Islet of Langerhans (tissue), 1 donor: Measurements from ENCODE around the gene EBF3.

Source experiments
- FAIRE-seq: peaks from one replicate; lab custom pipeline; 2011; peaks lifted over from hg19 to GRCh38; lab: Jason Lieb, UNC

EBF3 gene

DNA sequence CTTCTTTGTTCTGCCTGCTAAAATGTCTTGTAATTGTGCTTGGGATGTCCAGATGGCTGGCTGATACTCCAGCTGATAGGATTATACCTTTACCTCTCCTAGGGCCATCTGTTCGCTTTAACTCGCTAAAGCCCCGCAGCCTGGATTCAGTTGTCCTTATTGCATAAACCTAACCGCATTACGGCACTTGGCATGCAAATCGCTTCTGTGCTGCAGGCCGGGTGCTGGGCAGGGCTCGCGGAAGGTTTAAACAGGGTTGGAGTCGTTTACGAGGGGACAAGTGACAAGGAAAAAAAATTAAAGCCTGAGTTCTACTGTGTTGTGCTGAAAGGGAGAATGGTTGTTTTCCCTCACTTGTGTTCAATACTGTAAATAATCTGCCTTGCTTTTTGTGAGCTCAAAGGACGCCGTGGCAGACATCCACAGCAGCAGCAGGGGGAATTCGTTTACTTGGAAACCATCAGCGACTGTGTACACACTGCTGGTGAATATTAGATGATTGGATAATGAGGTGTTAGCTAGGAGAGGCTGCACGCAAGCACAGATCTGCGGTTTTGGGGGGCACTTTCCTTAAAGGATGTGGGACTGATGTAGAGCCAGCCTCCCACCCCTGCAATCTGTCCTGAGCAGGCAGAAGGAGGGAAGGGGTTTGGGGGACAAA is 93.0 kb downstream of the EBF3 start:
- FAIRE-seq, result peak; percentile 94

DNA sequence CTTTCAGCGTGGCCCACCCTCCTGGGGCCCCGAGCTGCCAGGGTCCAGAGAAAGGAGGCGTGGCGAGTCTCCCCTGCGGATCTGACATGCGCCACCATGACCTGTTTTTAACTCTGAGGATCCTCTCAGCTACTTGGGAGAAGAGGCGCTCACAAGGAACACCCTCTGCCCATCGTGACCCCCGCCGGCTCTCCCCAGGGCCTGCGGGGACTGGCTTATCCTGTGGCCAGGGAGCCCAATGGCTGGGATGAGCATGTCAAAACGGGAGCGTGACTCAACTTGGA is 93.7 kb downstream of the EBF3 start:
- FAIRE-seq, result no peak

DNA sequence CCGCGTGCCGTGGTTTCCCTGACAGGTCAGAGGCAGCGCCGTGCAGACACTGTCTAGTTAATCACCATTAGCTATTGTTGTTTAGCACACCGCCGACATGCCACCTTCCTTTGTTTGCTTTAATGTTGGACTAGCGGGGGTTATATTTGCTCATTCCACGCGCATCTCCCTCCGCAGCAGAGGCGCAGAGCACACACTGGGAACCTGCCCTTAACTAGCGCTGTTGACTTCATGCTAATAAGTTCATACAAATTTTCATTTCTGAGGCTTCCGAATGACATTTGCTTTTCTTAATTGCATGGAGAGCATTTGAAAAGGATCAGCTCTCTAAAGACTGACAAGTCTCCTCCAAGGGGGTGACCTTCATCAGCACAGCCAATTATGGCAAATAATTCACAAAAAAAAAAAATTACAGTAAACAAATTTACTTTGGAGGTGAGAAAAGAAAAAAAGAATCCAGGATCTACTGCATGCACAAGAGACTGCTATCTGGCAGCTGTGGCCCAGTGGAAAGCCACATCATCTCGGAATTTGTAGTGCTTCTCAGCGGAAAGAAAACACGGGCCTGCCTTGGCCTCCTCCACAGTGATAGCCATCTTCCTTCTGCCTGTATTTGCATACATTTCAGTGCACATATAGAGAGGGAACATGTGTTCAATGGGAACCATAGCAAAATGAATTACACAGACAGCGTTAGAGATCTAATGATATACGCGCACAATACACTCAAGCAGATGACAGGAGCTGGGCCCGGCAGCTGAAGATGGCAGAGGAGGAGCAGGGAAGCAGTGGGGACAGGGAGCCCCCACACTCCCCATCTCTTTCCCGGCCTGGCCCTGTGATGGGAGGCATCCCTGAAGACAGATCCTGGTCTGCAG is 94.2 kb downstream of the EBF3 start:
- no peak for FAIRE-seq

DNA sequence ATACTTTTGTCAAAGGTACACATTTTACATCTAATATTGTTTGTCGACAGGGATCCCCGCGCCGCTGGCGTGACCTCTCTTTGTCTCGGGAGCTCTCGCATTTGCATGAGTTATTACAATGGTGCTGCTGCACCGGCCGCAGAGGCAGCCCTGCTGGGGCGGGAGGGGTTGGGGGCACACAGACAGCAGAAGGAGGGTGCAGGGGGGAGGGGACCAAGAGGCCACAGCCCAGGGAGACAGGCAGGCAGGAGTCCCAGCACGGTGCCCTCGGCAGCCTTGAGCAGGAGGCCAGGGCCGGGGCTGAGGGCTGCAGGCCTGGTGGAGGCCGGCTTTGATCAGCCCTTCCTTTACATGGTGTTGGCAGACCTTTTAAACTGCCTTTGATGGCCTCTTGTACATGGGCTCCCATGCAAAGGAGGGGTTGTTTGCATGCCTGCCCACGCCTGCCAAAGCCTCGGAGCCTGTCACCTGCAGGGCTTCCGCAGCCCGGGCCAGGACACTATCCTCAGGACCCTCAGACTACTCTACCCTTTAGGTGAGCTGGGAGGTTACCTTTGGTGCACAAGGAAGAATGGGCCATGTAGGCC is 95.5 kb downstream of the EBF3 start:
- FAIRE-seq, result no peak

DNA sequence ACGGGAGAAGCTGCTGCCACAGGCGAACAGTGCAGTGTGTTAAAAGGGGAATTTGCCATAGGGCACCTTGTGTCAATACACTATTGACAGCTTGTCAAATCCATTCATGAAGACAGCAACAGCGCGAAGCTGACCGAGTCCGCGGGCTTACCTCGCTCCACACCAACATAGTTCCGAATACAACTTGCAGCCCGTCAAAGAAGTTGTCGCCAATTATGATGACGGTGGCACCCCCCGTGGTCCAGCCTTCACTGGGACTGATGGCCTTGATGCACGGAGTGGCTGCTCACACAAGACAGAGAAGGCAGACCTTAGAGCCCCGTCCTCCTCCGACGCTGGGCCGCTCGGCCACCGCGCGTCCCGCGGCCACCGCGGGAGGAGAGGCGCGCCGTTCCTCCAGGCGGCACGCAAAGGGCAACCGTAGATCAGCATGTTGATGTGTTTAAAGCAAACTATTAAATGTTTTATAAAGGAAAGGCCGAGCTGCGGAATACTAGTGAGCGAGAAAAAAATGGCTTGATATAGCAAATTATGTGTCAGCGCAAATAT is 96.4 kb downstream of the EBF3 start:
- no peak for FAIRE-seq

DNA sequence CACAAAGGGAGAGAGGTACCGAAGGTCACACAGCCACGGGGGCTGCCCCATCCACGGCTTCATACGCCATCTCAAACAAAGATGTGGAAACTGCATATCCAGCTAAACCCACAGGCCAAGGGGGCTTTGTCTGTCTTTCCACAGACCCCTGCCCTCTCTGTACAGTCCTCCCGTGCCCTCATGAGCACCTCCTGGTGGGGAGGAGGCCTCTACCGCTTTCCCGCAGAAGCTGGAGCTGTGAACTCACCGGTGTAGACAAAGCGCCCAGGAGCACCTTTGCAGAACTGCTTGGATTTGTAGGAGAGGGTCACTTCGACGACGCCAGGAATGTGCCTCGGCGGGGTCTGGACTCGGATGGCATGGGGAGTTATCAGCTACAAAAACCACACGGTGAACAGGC is 97.2 kb downstream of the EBF3 start:
- FAIRE-seq, result no peak

DNA sequence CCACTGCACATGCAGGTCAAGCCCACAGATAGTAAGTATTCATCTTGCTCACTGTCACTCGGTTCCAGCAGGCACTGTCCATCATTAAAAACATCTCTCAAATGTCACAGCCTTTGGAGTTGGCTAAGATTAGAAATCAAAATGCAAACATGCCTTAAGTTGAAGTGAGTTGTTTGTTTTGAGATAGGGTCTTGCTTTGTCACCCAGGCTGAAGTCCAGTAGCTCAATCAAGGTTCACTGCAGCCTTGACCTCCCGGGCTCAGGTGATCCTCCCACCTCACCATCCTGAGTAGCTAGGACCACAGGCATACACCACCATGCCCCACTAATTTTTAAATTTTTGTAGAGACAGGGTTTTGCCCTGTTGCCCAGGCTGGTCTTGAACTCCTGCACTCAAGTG is 98.1 kb downstream of the EBF3 start:
- no peak for FAIRE-seq

DNA sequence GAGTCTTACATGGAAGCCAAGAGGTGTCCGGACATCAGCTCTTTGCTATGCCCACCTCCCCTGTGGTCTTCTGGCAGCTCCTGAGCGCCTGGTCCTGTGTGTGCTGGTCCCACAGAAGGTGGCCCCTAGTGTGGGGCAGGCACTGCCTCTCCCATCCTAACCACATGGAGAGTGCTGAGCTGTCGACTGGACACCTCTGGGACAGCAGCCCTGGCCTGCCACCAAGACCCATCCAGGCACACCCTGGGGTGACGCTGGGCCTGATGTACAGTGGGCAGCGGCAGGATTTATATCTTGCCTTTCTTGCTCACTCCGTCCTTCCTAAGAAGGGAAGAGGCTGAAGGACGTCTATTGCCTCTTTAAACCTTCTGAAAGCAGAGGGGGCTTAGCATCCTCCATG is 98.7 kb downstream of the EBF3 start:
- FAIRE-seq, result no peak

DNA sequence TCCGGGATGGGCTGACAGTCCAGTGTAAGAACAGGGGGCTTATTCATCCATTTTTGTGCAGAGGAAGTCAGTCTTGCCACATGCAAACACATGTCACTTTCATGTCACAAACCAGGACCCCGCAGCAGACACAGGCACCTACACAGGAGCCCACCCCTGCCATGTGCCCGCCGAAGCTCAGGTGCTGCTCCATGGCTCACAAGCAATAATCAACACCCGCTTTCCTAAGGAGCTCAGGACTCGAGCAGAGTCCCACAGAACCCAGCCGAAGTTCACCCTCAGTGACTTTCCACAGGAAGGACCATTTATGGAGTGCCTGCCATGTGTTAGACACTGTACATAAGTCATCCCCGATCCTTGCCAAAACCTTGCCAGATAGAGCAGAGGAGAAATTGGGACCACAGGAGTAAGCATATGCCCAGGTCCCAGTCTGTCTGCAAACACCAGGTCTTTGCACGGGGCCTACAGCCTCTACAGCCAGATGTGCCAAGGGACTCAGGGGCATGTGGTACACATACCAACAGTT is 99.4 kb downstream of the EBF3 start:
- FAIRE-seq, result no peak

DNA sequence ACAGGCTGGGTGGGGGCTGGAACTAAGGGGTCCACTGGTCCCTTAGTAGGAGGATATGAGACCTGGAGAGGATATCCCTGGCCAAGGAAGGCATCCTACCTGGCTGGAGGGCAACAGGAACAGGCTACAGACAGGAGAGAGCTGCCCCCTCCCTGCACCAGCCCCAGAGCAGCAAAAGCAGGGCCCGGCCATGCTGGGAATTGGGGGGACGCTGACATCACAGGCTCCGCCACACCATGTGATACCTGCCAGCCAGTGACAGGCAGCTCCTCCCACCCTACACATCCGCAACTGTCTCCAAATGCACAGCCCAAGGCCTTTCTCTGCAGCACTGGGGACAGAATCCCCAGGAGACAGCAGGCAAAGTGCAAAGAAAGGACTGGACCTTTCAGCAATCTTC is 100.0 kb downstream of the EBF3 start:
- FAIRE-seq, result no peak

DNA sequence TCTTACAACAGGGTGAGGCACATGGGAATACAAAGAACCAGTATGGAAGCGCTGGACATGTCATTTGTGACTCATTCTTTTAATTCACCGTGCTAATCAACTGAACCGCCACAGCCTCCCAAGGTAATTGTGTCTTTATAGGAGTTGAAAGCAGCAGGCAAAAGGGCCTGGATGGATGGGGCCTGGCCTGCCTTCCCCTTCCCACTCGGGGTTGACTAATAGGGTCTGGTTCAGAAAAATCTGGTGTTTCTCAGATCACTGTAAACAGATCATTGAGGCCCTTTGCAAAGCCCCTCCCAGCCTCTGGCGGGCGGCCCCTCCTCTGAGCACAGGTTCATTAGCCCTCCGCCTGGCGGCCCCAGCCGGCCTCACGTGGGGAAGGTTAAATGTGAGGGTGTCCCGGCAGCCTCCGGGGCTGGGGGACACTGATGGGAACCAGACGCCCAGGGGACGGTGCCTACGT is 100.8 kb downstream of the EBF3 start:
- no peak for FAIRE-seq

DNA sequence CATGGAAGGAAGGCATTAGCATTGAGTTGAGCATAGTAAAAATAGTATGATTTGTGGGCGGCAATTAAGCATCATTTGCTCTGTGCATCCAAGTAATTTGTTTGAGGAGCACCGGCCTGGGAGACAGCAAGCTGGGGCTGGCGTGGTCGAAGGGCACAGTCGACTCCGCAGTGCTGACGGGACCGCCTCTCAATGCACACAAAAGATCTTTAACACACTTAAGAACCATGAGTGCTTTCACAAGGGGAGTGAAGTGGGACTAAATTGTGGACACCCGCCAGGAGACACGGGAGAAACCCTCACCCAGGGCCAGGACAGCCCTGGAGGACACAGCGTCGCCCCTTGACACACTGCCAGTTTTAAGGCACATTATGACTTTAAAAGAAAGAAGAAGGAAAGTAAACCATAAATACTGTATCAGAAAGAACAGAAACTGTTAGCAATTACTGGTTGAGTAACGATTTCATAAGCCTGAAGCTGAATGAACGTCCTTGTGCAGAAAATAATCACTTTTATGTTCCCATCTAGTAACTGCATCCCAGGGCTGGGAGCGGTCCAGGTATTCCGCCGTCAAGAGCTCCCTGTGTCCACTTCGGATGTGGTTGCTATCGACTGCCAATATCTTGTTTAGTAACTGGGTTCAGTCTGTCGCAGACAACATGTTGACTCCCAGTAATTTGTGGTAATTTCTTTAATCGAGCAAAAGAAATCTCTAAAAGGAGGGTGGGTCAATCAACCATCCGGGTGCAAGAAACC is 102.1 kb downstream of the EBF3 start:
- FAIRE-seq, result no peak

DNA sequence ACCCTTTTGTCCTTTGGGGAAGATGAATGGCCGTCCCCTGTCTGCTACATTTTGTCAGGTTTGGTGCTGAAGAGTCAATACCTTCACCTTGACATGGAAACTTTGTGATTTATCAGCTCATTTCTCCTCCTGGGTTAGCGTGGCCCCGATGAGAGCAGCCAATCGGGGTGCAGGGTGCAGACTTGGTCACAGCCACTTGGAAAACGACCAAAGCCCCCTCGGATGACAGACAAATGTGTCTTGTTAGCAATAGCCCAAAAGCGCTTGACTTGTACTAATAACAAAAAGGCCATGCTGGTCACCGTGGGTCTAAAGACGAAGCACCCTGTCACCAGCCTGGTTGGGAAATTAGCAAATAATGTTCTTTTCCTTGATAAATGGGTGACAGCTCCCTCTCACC is 103.7 kb downstream of the EBF3 start:
- FAIRE-seq, result no peak

DNA sequence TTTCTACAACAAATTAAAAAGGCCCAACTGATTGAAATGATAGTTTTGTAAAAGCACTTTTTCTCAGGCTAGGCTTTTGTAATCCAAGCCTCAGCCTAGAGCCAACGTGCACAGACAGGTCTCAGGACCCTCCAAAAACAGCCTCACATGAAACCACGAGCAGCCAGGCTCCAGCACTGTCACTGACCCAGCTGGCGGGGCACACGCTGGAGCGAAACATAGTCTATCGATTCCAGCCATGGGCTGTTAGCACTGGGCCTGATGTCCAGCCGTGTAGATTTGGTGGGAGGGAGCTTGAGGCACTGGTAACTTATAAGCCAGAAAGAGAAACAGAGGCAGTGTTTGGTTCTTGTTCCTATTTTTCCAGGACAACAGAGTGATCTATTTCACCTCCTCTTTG is 104.5 kb downstream of the EBF3 start:
- FAIRE-seq, result no peak

DNA sequence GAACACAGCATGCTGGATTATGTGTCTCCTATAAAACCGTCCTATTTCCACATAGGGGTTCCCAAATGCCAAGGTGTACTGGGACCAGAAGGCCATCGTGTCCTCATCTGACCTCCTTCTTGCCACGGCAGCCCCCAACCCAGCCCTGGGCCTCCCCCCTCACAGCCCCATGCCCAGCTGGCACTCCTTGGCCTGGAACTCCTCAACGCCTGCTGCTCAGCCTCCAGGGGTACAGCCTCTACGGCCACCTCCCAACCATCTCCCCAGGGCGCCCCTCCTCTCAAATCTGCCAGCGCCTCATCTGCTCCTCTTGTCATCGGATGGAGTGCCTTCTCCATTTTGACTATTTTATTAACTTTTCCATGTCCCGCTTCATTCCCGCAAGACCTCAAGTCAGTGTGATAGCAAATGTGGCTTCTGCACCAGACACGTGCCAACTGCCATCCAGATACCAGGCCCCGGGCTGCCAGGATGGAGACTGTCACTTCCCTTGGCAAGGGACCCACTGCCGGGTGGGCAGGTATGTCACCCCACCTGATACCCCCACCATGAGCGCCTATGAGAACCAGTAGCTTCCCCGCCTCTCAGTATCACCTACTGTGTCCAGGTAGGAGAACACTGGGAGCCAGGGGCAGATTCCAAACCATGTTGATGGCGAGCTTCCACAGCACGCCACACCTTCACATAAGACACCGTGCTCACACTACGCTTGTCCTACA is 106.7 kb downstream of the EBF3 start:
- FAIRE-seq, result no peak

DNA sequence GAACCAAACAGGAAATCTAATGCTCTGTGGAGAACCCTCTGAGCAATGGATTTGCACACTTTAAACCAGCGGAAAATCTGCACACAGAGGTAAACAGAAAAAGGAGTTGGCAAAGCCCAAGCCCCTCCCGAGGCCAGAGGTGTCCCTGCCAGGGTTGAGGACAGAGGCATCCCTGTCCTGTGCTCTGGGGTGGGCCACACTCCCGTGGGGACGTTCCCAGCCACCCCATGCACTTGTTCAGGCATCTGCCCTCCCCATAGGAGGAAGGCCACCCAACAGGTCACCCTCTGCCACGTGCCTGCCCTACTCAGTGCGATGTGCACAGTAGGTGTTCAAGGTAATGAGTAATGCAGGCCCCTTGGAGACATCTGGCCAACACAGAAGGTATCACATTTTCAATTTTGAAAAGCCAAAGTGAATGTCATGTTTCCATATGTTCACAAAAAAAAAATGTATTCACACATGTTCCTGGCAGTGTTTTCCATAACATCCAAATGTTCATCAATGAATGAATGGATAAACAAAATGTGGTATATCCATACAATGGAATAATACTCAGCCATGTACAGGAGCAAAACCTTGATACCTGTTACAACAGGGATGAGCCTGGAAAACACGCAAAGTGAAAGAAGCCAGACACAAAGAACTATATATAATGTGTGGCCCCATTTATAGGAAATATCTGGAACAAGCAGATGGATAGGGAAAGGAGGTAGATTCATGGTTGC is 108.1 kb downstream of the EBF3 start:
- FAIRE-seq, result no peak

DNA sequence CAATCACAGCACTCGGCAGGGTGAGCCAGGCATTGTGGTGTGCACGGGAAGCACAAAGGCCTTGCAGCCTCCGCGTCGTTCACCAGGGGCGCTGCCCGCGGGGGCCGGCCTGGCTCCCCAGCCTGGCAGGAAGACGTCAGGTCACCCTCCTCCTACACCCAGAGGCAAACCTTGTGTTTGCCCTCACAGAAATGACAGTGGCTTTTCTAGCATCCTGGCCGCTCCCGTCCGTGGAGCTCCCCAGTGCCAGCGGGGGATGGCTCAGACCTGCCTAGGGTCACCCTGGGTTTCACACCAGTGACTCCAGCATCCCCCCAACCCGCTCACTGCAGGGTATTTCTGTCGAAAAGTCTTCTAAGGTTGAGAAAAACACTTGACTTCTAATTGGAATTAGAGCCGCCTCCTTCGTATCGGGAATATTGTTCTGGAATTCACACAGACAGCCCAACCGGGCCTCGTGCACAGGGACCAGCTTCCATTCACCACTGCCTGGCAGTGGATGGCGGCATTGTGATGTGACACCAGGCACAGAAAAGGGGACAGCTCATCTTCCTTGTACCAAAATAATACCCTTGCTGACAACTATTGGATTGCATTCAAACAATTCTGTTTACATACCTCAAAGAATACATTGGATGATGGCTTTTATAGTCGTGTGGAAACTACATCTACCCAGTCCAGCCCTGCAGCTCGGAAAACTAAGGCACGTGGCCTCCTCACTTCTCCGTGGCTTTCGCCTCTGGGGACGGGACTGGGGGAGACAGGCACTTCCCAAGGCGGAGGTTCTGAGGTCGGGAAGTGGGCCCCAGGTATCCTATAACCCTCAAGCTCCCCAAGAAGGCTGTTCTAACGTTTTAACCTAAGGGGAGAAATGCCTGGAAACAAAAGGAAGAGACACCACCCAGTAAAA is 109.0 kb downstream of the EBF3 start:
- no peak for FAIRE-seq

DNA sequence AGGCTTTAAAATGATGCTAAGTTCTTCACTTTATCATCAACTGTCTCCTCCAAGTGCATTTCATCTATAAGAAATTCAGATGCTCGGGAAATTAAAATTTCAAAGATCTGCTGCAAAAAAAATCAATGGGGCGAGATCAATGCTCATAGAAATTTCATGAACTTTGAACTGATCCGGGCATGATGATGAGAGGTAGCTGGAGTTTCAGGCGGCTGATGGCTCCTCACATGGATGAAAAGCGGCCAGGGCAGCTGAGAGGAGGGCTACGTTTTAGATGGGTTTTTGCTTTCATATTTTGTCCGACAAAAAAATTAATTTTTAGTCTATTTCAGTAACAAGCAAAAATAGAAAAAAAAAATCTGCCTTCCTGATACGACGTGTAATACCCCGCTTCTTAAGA is 109.9 kb downstream of the EBF3 start:
- no peak for FAIRE-seq

DNA sequence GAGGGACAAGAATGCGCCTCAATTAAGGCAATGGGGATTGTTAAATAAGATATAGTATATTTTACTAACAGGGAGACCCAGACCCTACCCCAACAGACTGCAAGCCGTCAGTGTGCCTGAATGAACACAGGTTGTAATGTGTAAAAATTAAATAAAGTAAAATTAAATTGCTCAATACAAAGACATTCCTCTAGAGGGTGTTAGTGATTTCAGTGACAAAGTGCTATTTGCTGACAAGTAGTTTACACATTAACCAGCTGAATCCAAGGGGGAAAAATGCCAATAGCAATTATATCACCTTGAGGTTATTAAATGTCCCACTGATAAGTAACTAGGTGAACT is 110.5 kb downstream of the EBF3 start:
- peak; percentile 95 for FAIRE-seq
